A549 (cell line): ENCODE measurements around the gene CIDEB. TPM values are rescaled to one million over a fixed set of nuclear protein-coding genes. Genes with fewer than 3 reads are reported as not detected.
A peak's percentile ranks its signal among the peaks of the same experiment; 100 is the strongest.

Source experiments
- ATAC-seq, 2 experiments: fragments of 200-7000 bp in 1 of 2; fragments of >200 bp in 1 of 2; cut with Nextera tagmentation in 1 of 2; cut with Tn5 transposase in 1 of 2; 3 replicates each; pipeline versions ENCODE4 v1.8.0 to v1.9.1; 2018 to 2020; ENCODE audit warnings: mild to moderate bottlenecking in 1 of 2, moderate library complexity in 1 of 2
- CTCF ChIA-PET: fragments of 300-600 bp; sonication (Branson Sonifier 250); formaldehyde crosslinking; extraction: SDS; loops from one replicate; lab custom pipeline; 2021; ENCODE audit warnings: antibody characterized with exemption, inconsistent platforms; lab: Yijun Ruan, JAX
- POLR2A ChIA-PET: fragments of 350-600 bp; formaldehyde crosslinking; extraction: SDS; loops from one replicate; lab custom pipeline; 2021; ENCODE audit warnings: antibody characterized with exemption, inconsistent platforms; lab: Yijun Ruan, JAX
- DNase-seq, 2 experiments: peaks; one replicate each; pipeline versions ENCODE4 v3.0.0 to v3.0.0-alpha.2; 2011 to 2016; ENCODE audit warnings: low read depth in 1 of 2, low spot score in 1 of 2
- FAIRE-seq: peaks from 2 replicates; lab custom pipeline; 2011; peaks lifted over from hg19 to GRCh38; lab: Jason Lieb, UNC
- H3K27ac ChIP-seq, 2 experiments: fragments of >200 bp; sonication (Bioruptor Twin); formaldehyde crosslinking; 3 replicates each; pipeline ENCODE4 v1.5.1; 2016 to 2017
- H3K4me1 ChIP-seq: fragments of >200 bp; sonication (Bioruptor Twin); formaldehyde crosslinking; 3 replicates; pipeline ENCODE4 v1.6.1; 2016
- H3K4me2 ChIP-seq: fragments of >200 bp; sonication (Bioruptor Twin); formaldehyde crosslinking; 3 replicates; pipeline ENCODE4 v1.6.1; 2016
- H3K4me3 ChIP-seq: fragments of >200 bp; sonication (Bioruptor Twin); formaldehyde crosslinking; 3 replicates; pipeline ENCODE4 v1.5.1; 2016
- H3K9me3 ChIP-seq: fragments of >200 bp; sonication (Bioruptor Twin); formaldehyde crosslinking; 3 replicates; pipeline ENCODE4 v1.6.1; 2016
- CEBPB ChIP-seq, 2 experiments: fragments of >200 bp in 1 of 2; sonication (Bioruptor Twin) in 1 of 2; formaldehyde crosslinking in 1 of 2; IDR thresholded peaks; 2 replicates each; pipeline ENCODE4 v1.6.1; 2012 to 2016
- CHD4 ChIP-seq: fragments of 200-600 bp; sonication (generic); IDR thresholded peaks from 2 replicates; pipeline ENCODE4 v1.6.1; 2016; ENCODE audit warnings: antibody characterized with exemption, mild to moderate bottlenecking, borderline replicate concordance
- EHF ChIP-seq: fragments of 250-450 bp; sonication (Bioruptor Pico); IDR thresholded peaks from 2 replicates; pipeline ENCODE4 v1.5.0; 2020; ENCODE audit warnings: mild to moderate bottlenecking
- EHMT2 ChIP-seq: fragments of 200-600 bp; sonication (generic); IDR thresholded peaks from 2 replicates; pipeline ENCODE4 v1.6.1; 2016; ENCODE audit warnings: antibody characterized with exemption, low read depth, mild to moderate bottlenecking, moderate library complexity
- ESRRA ChIP-seq: fragments of 150-350 bp; IDR thresholded peaks from 2 replicates; pipeline ENCODE4 v1.6.1; 2014; ENCODE audit warnings: mild to moderate bottlenecking, low read length, borderline replicate concordance
- HEYL ChIP-seq: fragments of 250-450 bp; sonication (Bioruptor Pico); IDR thresholded peaks from 2 replicates; pipeline ENCODE4 v1.8.0; 2021; ENCODE audit warnings: mild to moderate bottlenecking, moderate library complexity
- HOXA7 ChIP-seq: fragments of 250-450 bp; sonication (Bioruptor Pico); IDR thresholded peaks from 2 replicates; pipeline ENCODE4 v1.5.0; 2020; ENCODE audit warnings: mild to moderate bottlenecking, moderate library complexity
- HOXB13 ChIP-seq: fragments of 250-450 bp; sonication (Bioruptor Pico); IDR thresholded peaks from 2 replicates; pipeline ENCODE4 v1.5.0; 2020; ENCODE audit warnings: low read depth, mild to moderate bottlenecking, moderate library complexity
- NFE2L2 ChIP-seq: fragments of 150-350 bp; conservative IDR thresholded peaks from 2 replicates; pipeline ENCODE4 v1.6.1; 2014; ENCODE audit warnings: low read length
- RFX5 ChIP-seq: fragments of 450-650 bp; IDR thresholded peaks from 2 replicates; pipeline ENCODE4 v1.7.1; 2014; ENCODE audit warnings: antibody characterized with exemption, mild to moderate bottlenecking, moderate library complexity
- RNF2 ChIP-seq: fragments of 200-600 bp; sonication (generic); IDR thresholded peaks from 2 replicates; pipeline ENCODE4 v1.6.1; 2016; ENCODE audit warnings: low read depth, mild to moderate bottlenecking, antibody characterized with exemption, moderate library complexity, borderline replicate concordance
- SMC3 ChIP-seq: fragments of >200 bp; sonication (Bioruptor Twin); formaldehyde crosslinking; IDR thresholded peaks from 3 replicates; pipeline ENCODE4 v1.6.1; 2018; ENCODE audit warnings: inconsistent platforms
- SREBF2 ChIP-seq: fragments of 450-650 bp; IDR thresholded peaks from 2 replicates; pipeline ENCODE4 v1.6.1; 2014; ENCODE audit warnings: mild to moderate bottlenecking, moderate library complexity
- ZFP36 ChIP-seq: fragments of 450-650 bp; IDR thresholded peaks from 2 replicates; pipeline ENCODE4 v1.6.1; 2014; ENCODE audit warnings: borderline replicate concordance; ENCODE audit not compliant: partially characterized antibody
- WGBS: methylation state at CpG from one replicate; pipeline ENCODE4 v1.1.6; 2017; ENCODE audit errors: missing lambda C conversion rate; 5-methylcytosine and 5-hydroxymethylcytosine counted together
- polyA plus RNA-seq, 4 experiments: library from polyadenylated mRNA; depleted of rRNA in 3 of 4; stranded (reverse); fragments of >200 nt; fragmentation: RNase III in 1 of 4; extraction: RNeasy Plus Mini Kit Qiagen cat#74134 plus additional on column Dnase treatment in 1 of 4; gene quantifications; 2 replicates in 3 of 4; 3 replicates in 1 of 4; pipeline ENCODE4 v1.2.3, GENCODE V29; 2011 to 2017
- TF ChIP-seq, protein P1 (sequence below): fragments of >200 bp; sonication (Bioruptor Twin); formaldehyde crosslinking; IDR thresholded peaks from 3 replicates; pipeline ENCODE4 v1.5.1; 2016
- TF ChIP-seq, protein P2 (sequence below): fragments of >200 bp; sonication (Bioruptor Twin); formaldehyde crosslinking; IDR thresholded peaks from 2 replicates; pipeline ENCODE4 v1.6.1; 2016
- TF ChIP-seq, protein P3 (sequence below): fragments of 450-650 bp; IDR thresholded peaks from 2 replicates; pipeline ENCODE4 v1.6.1; 2014; ENCODE audit warnings: antibody characterized with exemption
- TF ChIP-seq, protein P4 (sequence below): fragments of 150-350 bp; IDR thresholded peaks from 2 replicates; pipeline ENCODE4 v1.6.1; 2014; ENCODE audit warnings: low read depth, mild to moderate bottlenecking, low read length
- TF ChIP-seq, protein P5 (sequence below): fragments of 250-450 bp; sonication (Bioruptor Pico); IDR thresholded peaks from 2 replicates; pipeline ENCODE4 v1.5.0; 2020; ENCODE audit warnings: low read depth, mild to moderate bottlenecking, moderate library complexity
- TF ChIP-seq, protein P6 (sequence below): fragments of 200-600 bp; sonication (generic); IDR thresholded peaks from 2 replicates; pipeline ENCODE4 v1.6.1; 2016; ENCODE audit warnings: antibody characterized with exemption, mild to moderate bottlenecking, moderate library complexity

Gene CIDEB
- polyA plus RNA-seq, 2 of the 4 experiments (the other 2 are of a cell fraction), result 0.31 to 0.79 TPM

DNA sequence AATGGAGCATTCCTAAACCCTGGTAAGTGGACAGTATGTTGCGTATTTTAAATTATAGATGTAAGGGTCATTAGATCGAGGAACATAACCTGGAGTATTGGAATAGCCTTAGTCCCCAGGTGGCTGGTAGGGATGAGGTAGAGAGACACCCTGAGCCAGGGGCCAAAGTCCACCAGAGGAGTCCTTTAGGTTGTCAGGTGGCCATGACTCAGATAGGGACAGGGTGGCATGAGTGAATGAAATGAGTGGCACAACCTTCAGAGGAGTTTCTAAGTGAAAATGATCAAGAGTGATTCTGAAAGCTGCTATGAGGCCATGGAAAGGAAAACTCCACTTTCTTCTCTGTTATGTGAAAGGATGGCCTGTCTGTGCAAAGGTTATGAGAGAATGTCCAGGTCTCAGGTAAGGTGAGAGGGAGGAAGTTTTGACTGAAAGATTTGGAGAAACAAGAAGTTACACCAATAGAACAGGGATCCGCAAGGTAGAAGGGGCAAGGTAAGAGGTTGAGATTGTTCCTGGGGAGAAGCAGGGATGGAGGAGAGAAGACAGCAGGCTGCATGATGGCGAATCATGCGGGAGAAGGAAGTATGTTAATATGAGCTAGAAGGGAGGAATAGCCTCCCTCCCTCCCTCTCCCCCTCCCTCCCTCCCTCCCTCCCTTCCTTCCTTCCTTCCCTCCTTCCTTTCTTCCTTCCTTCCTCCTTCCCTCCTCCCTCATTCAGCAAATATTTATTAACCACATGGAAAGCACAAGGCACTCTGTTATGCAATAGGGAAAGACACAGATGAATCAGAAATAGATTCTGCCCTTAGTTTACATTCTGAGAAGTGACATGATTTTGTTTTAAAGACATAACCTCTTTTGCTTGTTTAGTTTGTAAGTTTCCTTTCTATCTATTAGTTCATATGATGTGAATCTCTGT lies 46.0 kb upstream of the CIDEB start:
- CTCF ChIA-PET, result interaction anchor here (0.6 to 6.0 kb wide), 7 partner anchors 12 to 83 kb away, joined by 3 to 35 read pairs (median 4); partner anchors contain the start of gene ADCY4

DNA sequence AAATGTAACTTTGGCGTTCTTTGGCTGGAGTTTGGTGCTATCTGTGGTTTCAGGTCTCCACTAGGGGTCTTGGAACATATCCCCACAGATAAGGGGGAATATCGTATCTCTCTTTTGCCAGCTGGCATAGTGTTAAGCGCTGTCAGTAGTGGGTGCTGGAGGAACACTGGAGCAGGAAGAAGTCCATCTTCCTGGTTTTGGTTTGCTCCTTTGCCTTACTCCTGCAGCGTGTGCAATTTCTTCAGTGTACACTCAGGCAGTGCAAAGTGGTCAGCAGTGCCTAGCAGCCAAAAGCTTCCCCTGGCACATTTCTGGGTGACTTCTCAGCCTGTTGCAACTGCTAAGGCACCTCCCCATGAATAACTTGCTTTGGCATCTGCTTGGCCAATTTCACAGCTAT lies 43.7 kb upstream of the CIDEB start:
- WGBS, result 43% methylated on average over 4 of the region's 4 CpGs
- Histone ChIP-seq H3K4me3 (no peak overlapping the region), H3K4me1 (peaks cover 17% of the 10 kb centered on the region), H3K4me2 (no peak overlapping the region), H3K9me3 (no peaks in the 10 kb centered on the region), H3K27ac (no peak overlapping the region)
- ATAC-seq, result peak; percentile 55 to 70; a peak in 4 of 6 replicates
- no peak for TF ChIP-seq HOXA7 (CRISPR knock-in tag)
- TF ChIP-seq CHD4, result no peak
- TF ChIP-seq, protein P1, sequence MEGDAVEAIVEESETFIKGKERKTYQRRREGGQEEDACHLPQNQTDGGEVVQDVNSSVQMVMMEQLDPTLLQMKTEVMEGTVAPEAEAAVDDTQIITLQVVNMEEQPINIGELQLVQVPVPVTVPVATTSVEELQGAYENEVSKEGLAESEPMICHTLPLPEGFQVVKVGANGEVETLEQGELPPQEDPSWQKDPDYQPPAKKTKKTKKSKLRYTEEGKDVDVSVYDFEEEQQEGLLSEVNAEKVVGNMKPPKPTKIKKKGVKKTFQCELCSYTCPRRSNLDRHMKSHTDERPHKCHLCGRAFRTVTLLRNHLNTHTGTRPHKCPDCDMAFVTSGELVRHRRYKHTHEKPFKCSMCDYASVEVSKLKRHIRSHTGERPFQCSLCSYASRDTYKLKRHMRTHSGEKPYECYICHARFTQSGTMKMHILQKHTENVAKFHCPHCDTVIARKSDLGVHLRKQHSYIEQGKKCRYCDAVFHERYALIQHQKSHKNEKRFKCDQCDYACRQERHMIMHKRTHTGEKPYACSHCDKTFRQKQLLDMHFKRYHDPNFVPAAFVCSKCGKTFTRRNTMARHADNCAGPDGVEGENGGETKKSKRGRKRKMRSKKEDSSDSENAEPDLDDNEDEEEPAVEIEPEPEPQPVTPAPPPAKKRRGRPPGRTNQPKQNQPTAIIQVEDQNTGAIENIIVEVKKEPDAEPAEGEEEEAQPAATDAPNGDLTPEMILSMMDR, result no peak
- no peak for TF ChIP-seq ZFP36
- TF ChIP-seq, protein P2, sequence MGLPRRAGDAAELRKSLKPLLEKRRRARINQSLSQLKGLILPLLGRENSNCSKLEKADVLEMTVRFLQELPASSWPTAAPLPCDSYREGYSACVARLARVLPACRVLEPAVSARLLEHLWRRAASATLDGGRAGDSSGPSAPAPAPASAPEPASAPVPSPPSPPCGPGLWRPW, result no peak
- TF ChIP-seq NFE2L2, result no peak
- no peak for TF ChIP-seq HOXB13 (CRISPR knock-in tag)
- TF ChIP-seq RNF2, result no peak
- TF ChIP-seq SREBF2, result no peak
- no peak for TF ChIP-seq EHMT2
- TF ChIP-seq, protein P3, sequence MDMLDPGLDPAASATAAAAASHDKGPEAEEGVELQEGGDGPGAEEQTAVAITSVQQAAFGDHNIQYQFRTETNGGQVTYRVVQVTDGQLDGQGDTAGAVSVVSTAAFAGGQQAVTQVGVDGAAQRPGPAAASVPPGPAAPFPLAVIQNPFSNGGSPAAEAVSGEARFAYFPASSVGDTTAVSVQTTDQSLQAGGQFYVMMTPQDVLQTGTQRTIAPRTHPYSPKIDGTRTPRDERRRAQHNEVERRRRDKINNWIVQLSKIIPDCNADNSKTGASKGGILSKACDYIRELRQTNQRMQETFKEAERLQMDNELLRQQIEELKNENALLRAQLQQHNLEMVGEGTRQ, result no peak
- TF ChIP-seq, protein P4, sequence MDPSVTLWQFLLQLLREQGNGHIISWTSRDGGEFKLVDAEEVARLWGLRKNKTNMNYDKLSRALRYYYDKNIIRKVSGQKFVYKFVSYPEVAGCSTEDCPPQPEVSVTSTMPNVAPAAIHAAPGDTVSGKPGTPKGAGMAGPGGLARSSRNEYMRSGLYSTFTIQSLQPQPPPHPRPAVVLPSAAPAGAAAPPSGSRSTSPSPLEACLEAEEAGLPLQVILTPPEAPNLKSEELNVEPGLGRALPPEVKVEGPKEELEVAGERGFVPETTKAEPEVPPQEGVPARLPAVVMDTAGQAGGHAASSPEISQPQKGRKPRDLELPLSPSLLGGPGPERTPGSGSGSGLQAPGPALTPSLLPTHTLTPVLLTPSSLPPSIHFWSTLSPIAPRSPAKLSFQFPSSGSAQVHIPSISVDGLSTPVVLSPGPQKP, result no peak
- no peak for TF ChIP-seq HEYL (CRISPR knock-in tag)
- DNase-seq, result no peak
- ChIA-PET POLR2A (interaction anchor here (1.0 kb wide), 1 partner anchor 80 kb away, joined by 4 read pairs; no protein-coding TSS in a partner anchor), CTCF (interaction anchor here (0.9 to 4.2 kb wide), 7 partner anchors 14 to 86 kb away, joined by 3 to 40 read pairs (median 4); partner anchors contain the start of gene ADCY4)
- no peak for FAIRE-seq

More for the DNA sequence above, 46.0 kb upstream of the CIDEB start:
- TF ChIP-seq EHF (CRISPR knock-in tag) (no peak), CEBPB (IDR thresholded peaks at IDR 0.05) (peak; percentile 51 to 59; a peak in 3 of 4 replicates)
- POLR2A ChIA-PET, result interaction anchor here (0.6 kb wide), 1 partner anchor 8 kb away, joined by 3 read pairs; no protein-coding TSS in a partner anchor
- Histone ChIP-seq H3K4me2 (peak overlapping the region; percentile 57), H3K4me1 (peaks cover 17% of the 10 kb centered on the region), H3K4me3 (no peak overlapping the region), H3K9me3 (no peaks in the 10 kb centered on the region), H3K27ac (peak overlapping the region; percentile 25 to 33; a peak in 4 of 6 replicates)
- DNase-seq, result no peak
- FAIRE-seq, result no peak
- 77% methylated on average over 5 of the region's 5 CpGs for WGBS
- peak; percentile 38 to 74; a peak in 4 of 6 replicates for ATAC-seq

DNA sequence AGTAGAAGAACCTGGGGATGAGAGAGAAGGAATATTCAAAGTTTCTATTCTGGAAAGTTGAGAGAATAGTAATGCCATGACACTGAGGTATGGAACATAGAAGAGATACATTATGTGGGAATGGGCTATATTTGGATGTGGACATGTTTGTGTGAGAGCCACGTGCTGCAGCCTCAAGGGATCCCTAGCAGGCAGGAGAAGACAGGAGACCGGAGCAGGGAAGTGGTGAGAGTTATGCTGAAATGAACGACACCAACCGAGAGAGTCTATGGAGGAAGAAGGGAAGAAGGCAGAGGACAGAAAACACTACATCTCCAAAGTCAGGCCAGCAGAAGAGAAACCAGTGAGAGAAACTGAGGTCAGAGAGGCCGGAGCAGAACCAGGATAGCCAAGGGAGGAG lies 42.0 kb upstream of the CIDEB start:
- no peaks in the 10 kb centered on the region for H3K9me3 ChIP-seq
- no peak overlapping the region for H3K27ac ChIP-seq
- H3K4me2 ChIP-seq, result no peak overlapping the region
- 41% methylated on average over 5 of the region's 5 CpGs for WGBS
- ChIA-PET POLR2A (no interaction called here), CTCF (interaction anchor here (0.6 to 4.2 kb wide), 4 partner anchors 13 to 82 kb away, joined by 3 to 40 read pairs (median 12); partner anchors contain the start of gene ADCY4)
- DNase-seq, result no peak
- no peak overlapping the region for H3K4me3 ChIP-seq
- FAIRE-seq, result no peak
- no peak for ATAC-seq
- TF ChIP-seq SMC3 (no peak), RFX5 (no peak), ESRRA (no peak), HOXA7 (CRISPR knock-in tag) (no peak)
- TF ChIP-seq, protein P5, sequence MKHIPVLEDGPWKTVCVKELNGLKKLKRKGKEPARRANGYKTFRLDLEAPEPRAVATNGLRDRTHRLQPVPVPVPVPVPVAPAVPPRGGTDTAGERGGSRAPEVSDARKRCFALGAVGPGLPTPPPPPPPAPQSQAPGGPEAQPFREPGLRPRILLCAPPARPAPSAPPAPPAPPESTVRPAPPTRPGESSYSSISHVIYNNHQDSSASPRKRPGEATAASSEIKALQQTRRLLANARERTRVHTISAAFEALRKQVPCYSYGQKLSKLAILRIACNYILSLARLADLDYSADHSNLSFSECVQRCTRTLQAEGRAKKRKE (CRISPR knock-in tag), result no peak
- TF ChIP-seq, protein P6, sequence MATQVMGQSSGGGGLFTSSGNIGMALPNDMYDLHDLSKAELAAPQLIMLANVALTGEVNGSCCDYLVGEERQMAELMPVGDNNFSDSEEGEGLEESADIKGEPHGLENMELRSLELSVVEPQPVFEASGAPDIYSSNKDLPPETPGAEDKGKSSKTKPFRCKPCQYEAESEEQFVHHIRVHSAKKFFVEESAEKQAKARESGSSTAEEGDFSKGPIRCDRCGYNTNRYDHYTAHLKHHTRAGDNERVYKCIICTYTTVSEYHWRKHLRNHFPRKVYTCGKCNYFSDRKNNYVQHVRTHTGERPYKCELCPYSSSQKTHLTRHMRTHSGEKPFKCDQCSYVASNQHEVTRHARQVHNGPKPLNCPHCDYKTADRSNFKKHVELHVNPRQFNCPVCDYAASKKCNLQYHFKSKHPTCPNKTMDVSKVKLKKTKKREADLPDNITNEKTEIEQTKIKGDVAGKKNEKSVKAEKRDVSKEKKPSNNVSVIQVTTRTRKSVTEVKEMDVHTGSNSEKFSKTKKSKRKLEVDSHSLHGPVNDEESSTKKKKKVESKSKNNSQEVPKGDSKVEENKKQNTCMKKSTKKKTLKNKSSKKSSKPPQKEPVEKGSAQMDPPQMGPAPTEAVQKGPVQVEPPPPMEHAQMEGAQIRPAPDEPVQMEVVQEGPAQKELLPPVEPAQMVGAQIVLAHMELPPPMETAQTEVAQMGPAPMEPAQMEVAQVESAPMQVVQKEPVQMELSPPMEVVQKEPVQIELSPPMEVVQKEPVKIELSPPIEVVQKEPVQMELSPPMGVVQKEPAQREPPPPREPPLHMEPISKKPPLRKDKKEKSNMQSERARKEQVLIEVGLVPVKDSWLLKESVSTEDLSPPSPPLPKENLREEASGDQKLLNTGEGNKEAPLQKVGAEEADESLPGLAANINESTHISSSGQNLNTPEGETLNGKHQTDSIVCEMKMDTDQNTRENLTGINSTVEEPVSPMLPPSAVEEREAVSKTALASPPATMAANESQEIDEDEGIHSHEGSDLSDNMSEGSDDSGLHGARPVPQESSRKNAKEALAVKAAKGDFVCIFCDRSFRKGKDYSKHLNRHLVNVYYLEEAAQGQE, result no peak
- TF ChIP-seq, protein P4, result no peak
- peaks cover 17% of the 10 kb centered on the region for H3K4me1 ChIP-seq
